ENCODE data around the gene FFAR4. TPM values are rescaled to one million over a fixed set of nuclear protein-coding genes. Genes with fewer than 3 reads are reported as not detected.

FFAR4 gene
- total RNA-seq, 2 experiments from 2014 or later, result not detected

DNA sequence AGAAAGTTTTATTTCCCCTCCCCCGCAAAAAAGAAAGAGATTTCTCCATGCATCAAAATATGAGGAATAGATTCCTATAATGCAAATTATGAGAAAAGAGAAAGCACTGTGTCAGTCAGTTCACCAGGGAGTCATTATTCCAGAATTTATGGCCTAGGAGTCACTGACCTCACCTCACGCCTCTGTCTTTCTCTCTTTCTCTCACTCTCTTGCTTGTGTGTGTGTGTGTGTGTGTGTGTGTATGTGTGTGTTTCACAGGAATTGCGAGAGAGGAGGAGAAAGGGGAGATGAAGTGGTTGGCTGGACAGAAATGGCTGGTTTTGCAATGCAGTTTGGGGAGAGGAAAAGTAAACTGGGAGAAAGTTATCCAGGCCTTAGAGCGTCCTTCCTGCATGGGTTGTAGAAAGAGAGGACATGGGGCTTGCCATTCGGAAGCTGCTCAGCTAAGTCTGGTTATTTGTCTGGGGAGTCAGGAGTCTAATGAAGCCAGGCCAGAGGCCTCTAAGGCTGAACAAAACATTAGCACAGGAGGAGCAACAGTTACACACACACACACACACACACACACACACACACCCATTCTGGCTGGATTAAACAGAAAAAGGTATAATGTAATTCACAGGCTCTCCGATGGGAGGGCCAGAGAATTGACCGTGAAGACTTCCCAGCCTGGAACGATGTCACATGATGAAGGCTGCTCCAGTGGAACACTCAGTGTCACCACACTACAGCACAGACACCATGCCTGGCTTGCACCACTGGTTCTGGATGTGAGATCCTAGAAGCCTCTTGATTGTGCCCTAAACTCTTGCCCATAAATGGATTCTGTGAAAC lies 12.8 kb upstream of the FFAR4 start:
- peaks cover 6% of the 10 kb centered on the region for H3K27me3 Mint-ChIP-seq (ENCODE audit: low read depth)
- CTCF ChIA-PET, result interaction anchor here (0.6 to 1.8 kb wide), 8 partner anchors 10 to 367 kb away, joined by 3 to 5 read pairs (median 4); no protein-coding TSS in a partner anchor

DNA sequence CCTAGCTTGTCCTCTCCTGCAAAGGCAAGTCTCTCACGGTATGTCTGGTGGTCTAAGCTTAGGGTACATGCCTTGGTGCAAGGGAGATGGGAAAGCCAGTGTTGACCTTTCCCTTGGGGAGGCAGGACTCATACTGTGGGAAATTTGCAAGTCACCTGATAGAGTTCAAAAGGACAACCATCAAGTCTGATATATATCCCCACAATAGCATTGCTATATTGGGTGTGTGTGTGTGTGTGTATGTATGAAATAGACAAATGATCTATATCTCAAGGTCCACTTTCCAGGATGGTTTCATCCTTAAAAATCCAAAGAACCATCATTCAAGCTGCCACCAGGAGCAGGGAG lies 12.2 kb upstream of the FFAR4 start:
- Mint-ChIP-seq H3K9me3 (no peaks in the 10 kb centered on the region), H3K4me3 (no peak overlapping the region), H3K27me3 (ENCODE audit: low read depth) (peaks cover 7% of the 10 kb centered on the region), H3K4me1 (ENCODE audit: low read depth) (no peaks in the 10 kb centered on the region), H3K36me3 (ENCODE audit: low read depth) (no peaks in the 10 kb centered on the region), H3K27ac (no peak overlapping the region)
- intact Hi-C loops (cut with micrococcal nuclease), result loop anchor here (1.0 kb wide), 2 partner anchors 126 to 305 kb away; no protein-coding TSS in a partner anchor
- no peak for DNase-seq
- CTCF ChIA-PET, result interaction anchor here (0.6 to 1.8 kb wide), 12 partner anchors 9 to 887 kb away, joined by 3 to 5 read pairs (median 4); no protein-coding TSS in a partner anchor

More for the DNA sequence above, 12.8 kb upstream of the FFAR4 start:
- Mint-ChIP-seq H3K27ac (no peak overlapping the region), H3K9me3 (no peaks in the 10 kb centered on the region), H3K4me3 (no peak overlapping the region), H3K4me1 (ENCODE audit: low read depth) (no peaks in the 10 kb centered on the region), H3K36me3 (ENCODE audit: low read depth) (no peaks in the 10 kb centered on the region)
- intact Hi-C loops (cut with micrococcal nuclease), result loop anchor here (1.0 kb wide), 2 partner anchors 127 to 306 kb away; no protein-coding TSS in a partner anchor
- no peak for DNase-seq

DNA sequence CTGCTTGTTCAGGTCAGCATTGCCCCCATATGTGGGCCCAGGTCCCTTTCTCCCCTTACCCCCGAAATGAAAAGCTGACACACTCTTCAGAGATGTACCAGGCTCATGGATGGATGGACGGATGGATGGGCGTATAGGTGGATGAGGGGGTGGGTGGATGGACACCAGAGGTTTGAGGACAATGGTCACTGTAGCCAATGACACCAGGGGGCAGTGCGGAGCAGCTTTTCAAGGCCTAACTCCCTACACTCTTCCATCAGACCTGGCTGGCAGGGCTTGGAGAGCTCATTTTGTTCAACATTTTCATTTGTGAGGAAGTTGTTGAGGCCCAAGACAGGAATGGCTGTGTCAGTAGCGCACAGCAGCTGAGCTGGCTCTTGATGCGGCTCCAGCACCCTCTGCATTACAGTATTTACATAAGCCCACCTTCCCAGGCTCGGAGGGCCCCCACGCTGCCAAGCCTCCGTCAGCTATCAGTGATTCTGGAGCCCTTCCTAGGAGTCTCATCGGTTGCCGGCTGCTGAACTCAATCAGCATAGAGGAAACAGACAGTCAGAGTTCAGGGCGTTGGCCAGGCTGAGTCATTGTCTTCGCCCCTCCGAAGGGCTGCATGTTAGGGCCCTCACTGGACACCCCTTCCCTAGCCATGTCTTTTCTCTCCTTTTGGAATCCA lies 11.6 kb upstream of the FFAR4 start:
- DNase-seq, result peak; percentile 64
- H3K4me1 Mint-ChIP-seq (ENCODE audit: low read depth), result no peaks in the 10 kb centered on the region
- CTCF ChIA-PET, result interaction anchor here (0.6 to 1.8 kb wide), 15 partner anchors 9 to 886 kb away, joined by 3 to 5 read pairs (median 3); no protein-coding TSS in a partner anchor

DNA sequence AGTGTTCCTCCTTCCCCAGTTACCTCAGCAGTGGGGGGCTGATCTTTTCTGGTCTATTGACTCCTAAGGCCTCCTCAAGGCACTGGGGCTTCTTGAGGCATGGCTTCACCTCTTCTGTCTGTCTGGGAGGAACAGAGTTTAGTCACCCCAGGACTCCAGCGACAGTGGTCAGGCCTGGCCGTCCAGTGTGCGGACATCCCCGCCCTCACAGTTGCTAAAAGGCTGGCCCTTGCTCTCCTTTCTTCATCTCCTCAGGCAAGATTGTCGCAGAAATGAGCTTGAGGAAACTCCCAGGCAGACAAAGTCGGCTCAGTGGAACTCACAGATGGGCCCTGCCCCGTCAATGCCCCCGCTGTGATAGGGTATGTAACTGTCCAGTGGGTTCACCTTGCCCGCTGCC lies 7.0 kb upstream of the FFAR4 start:
- Mint-ChIP-seq H3K9me3 (no peaks in the 10 kb centered on the region), H3K4me3 (no peak overlapping the region), H3K27ac (no peak overlapping the region), H3K4me1 (ENCODE audit: low read depth) (no peaks in the 10 kb centered on the region), H3K36me3 (ENCODE audit: low read depth) (no peaks in the 10 kb centered on the region), H3K27me3 (ENCODE audit: low read depth) (peaks cover 10% of the 10 kb centered on the region)
- intact Hi-C loops (cut with micrococcal nuclease), result no loop called here
- DNase-seq, result no peak
- CTCF ChIA-PET, result no interaction called here

More for the DNA sequence above, 11.6 kb upstream of the FFAR4 start:
- Mint-ChIP-seq H3K4me3 (no peak overlapping the region), H3K27me3 (ENCODE audit: low read depth) (peaks cover 10% of the 10 kb centered on the region), H3K9me3 (no peaks in the 10 kb centered on the region), H3K27ac (no peak overlapping the region), H3K36me3 (ENCODE audit: low read depth) (no peaks in the 10 kb centered on the region)
- intact Hi-C loops (cut with micrococcal nuclease), result loop anchor here (1.0 kb wide), 3 partner anchors 125 to 304 kb away; no protein-coding TSS in a partner anchor

DNA sequence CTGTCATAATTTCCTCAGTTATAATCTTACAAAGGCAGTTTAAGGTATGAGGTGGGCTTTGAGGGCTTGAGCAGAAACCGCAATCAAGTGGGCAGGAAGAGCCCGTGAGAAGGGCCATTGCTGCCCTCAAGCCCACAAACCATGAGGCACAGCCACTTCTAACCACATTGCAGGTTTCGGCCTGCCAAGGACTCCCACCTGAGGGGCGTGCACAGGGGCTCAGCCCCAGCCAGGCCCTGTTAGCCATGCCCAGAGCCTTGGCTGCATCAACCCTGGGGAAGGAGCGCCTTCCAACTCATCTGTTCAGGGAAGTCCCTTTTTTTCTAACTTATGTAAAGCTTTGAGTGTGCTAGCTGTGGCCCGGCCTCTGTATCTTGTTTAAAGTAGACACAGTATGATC lies 5.9 kb upstream of the FFAR4 start:
- CTCF ChIA-PET, result interaction anchor here (0.6 kb wide), 1 partner anchor 267 kb away, joined by 3 read pairs; no protein-coding TSS in a partner anchor
- intact Hi-C loops (cut with micrococcal nuclease), result no loop called here
- no peaks in the 10 kb centered on the region for H3K36me3 Mint-ChIP-seq (ENCODE audit: low read depth)
- H3K4me3 Mint-ChIP-seq, result no peak overlapping the region
- DNase-seq, result no peak
- peaks cover 16% of the 10 kb centered on the region for H3K27me3 Mint-ChIP-seq (ENCODE audit: low read depth)
- H3K27ac Mint-ChIP-seq, result no peak overlapping the region
- H3K4me1 Mint-ChIP-seq (ENCODE audit: low read depth), result no peaks in the 10 kb centered on the region
- no peaks in the 10 kb centered on the region for H3K9me3 Mint-ChIP-seq

DNA sequence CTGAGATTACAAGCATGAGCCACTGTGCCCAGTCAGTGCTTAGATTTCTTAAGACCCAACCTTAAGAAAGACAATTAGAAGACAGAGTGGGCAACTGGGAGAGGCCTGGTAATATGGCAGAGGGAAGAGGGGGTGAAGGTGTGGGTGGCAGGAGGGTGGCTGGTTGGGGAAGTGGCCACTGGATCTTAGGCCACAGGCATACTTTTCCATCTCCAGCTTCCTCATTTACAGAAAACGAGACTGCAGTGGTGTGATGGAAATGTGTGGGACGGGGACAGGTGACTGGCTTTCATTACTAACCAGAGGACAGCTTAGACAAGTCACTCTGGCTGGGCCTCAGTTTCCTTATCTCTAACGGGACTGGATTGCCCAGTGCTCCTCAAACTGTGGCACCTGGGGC lies 1.0 kb upstream of the FFAR4 start:
- intact Hi-C loops (cut with micrococcal nuclease), result no loop called here
- Mint-ChIP-seq H3K36me3 (ENCODE audit: low read depth) (no peaks in the 10 kb centered on the region), H3K27ac (no peak overlapping the region), H3K27me3 (ENCODE audit: low read depth) (peaks cover 40% of the 10 kb centered on the region), H3K4me1 (ENCODE audit: low read depth) (peaks cover 5% of the 10 kb centered on the region), H3K9me3 (no peaks in the 10 kb centered on the region), H3K4me3 (no peak overlapping the region)
- CTCF ChIA-PET, result no interaction called here
- DNase-seq, result no peak

DNA sequence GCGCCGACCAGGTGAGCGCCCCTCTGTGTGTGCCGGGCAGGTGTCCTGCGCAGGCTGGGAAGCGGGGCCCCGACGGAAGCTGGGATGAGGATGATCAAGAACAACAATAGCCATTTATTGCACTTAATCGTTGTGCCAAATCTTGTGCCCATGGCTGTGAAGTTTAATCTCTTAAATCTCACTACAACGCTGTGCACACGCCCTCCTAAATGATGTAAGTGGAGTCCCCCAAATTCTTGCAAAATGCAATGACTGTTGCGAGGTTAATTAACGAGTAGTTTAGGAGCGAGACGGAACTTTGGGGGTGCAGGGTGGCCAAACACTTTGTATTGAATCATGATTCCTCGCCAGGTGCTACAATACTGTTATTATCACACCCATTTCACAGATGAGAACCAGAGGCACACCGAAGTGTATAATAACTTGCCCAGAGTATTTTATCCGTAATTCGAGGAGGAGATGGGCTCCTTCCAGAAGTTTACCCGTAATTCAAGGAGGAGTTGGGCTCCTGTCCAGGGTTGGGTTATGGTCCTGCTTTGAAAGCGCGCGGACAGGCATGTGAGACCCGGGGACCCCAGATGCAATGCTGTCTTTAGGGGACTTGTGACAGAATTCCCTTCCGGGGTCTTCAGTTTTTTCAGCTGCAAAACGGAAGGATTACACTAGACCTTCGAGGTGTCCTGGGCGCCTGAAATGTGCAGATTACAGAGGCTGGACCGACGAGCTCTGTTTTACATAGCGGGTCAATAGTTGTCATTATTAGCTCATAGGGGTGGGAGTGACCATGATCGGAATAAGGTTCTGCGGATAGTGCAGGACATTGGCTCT lies 1.0 kb downstream of the FFAR4 start:
- intact Hi-C loops (cut with micrococcal nuclease), result no loop called here
- DNase-seq, result no peak
- Mint-ChIP-seq H3K4me1 (ENCODE audit: low read depth) (peaks cover 5% of the 10 kb centered on the region), H3K27ac (no peak overlapping the region), H3K9me3 (no peaks in the 10 kb centered on the region), H3K27me3 (ENCODE audit: low read depth) (peaks cover 47% of the 10 kb centered on the region), H3K4me3 (no peak overlapping the region), H3K36me3 (ENCODE audit: low read depth) (no peaks in the 10 kb centered on the region)
- CTCF ChIA-PET, result no interaction called here

DNA sequence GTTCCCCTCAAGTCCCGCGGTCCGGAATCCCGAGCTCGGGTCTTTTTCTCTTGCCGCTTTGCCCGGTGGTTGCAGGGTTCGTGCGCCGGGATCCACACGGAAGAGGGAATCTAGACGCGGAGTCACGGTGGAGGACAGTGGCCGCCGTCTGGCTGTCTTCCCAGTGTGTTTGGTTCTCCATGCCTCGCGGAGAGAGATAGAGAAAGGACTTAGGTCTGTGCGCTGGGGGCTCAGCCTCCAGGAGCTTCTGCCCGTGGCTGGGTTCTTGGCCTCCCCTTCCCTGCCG lies 1.6 kb downstream of the FFAR4 start:
- intact Hi-C loops (cut with micrococcal nuclease), result no loop called here
- no peak for DNase-seq
- CTCF ChIA-PET, result no interaction called here
- Mint-ChIP-seq H3K27ac (no peak overlapping the region), H3K4me3 (no peak overlapping the region), H3K36me3 (ENCODE audit: low read depth) (no peaks in the 10 kb centered on the region), H3K4me1 (ENCODE audit: low read depth) (peaks cover 6% of the 10 kb centered on the region), H3K27me3 (ENCODE audit: low read depth) (peaks cover 47% of the 10 kb centered on the region), H3K9me3 (no peaks in the 10 kb centered on the region)

DNA sequence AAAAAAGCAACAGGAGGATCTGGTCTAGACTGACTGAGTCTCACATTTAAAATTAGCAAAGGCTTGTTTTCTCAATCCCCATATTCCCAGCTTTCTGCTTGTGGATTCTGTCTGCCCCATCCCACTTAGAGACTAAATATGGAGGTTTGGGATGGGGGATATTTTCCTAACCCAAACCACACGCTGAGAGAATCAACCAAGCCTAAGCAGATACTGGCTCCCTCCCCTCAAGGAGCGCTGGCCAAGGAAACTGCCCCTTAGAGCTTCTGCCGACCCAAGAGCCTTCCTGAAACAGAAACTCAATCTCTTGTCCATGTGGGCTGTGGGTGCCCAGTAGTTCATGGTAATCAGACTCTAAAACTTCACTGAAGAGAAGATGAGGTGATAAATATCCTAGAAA lies 3.9 kb downstream of the FFAR4 start:
- Mint-ChIP-seq H3K27ac (no peak overlapping the region), H3K9me3 (no peaks in the 10 kb centered on the region), H3K4me3 (no peak overlapping the region), H3K4me1 (ENCODE audit: low read depth) (peaks cover 11% of the 10 kb centered on the region), H3K27me3 (ENCODE audit: low read depth) (peaks cover 40% of the 10 kb centered on the region), H3K36me3 (ENCODE audit: low read depth) (no peaks in the 10 kb centered on the region)
- CTCF ChIA-PET, result no interaction called here
- no peak for DNase-seq
- intact Hi-C loops (cut with micrococcal nuclease), result no loop called here

DNA sequence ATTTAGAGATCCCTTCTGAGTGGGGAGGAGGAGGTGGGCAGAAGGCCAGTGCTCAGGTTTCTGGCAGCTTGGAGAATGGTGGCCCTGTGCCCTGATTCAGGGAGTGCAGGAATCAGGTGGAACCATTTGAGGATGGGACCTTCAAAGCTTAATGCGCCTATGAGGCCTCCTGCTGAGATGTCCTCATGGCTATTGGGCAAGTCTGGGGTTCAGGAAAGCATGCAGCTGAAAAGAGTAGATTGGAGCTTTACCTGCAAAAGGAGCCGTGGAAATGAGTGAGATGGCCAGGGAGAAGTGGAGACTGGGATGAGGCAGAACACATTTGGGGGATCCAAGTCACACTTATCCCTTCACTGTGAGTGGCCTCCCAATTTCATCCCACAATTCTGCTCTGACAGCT lies 6.1 kb downstream of the FFAR4 start:
- intact Hi-C loops (cut with micrococcal nuclease), result no loop called here
- peaks cover 25% of the 10 kb centered on the region for H3K27me3 Mint-ChIP-seq (ENCODE audit: low read depth)
- H3K36me3 Mint-ChIP-seq (ENCODE audit: low read depth), result no peaks in the 10 kb centered on the region
- no peak for DNase-seq
- peaks cover 6% of the 10 kb centered on the region for H3K4me1 Mint-ChIP-seq (ENCODE audit: low read depth)
- no peak overlapping the region for H3K4me3 Mint-ChIP-seq
- CTCF ChIA-PET, result no interaction called here
- no peak overlapping the region for H3K27ac Mint-ChIP-seq
- H3K9me3 Mint-ChIP-seq, result no peaks in the 10 kb centered on the region

DNA sequence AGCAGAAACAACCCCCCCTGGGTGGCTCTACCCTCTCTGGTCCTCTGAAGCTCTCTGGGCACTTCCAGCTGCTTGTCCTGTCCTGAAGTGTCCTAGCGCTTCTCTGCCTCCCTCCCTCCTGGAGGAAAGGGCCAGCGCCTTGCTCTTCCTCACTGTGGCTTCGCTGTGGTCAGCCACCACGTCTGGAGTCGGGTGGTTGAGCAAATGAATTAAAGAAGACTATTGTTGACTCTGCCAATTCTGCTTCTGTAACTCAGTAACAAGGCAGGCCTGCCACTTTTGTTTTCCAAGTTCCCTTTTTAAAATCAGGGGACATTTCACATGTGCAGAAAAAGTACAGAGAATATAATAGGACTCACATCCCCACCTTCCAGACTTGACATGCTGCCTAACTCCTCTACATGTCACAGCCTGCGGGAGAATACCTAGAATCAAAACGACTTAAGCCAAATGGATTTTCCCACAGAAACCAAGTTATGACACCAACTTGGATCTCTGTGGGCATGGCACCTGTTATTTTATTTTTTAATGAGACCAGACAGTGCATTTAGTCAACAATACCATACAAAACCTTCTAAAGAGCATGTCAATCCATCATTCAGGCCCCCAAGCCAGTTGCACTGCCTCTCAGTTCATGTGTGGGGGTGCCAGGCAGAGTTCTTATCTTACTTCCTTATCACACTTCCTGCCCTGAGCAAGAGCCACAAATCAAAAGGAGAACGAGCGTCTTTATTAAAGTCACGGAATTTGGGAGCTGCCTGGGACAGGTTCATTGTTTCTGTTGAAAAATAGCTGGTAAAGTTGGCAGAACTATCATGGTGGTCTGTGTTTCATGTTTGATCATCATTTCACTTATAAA lies 6.8 kb downstream of the FFAR4 start:
- no peak overlapping the region for H3K27ac Mint-ChIP-seq
- peaks cover 18% of the 10 kb centered on the region for H3K27me3 Mint-ChIP-seq (ENCODE audit: low read depth)
- H3K4me1 Mint-ChIP-seq (ENCODE audit: low read depth), result peaks cover 6% of the 10 kb centered on the region
- H3K36me3 Mint-ChIP-seq (ENCODE audit: low read depth), result no peaks in the 10 kb centered on the region
- intact Hi-C loops (cut with micrococcal nuclease), result no loop called here
- H3K4me3 Mint-ChIP-seq, result no peak overlapping the region
- H3K9me3 Mint-ChIP-seq, result no peaks in the 10 kb centered on the region
- no peak for DNase-seq
- CTCF ChIA-PET, result no interaction called here

DNA sequence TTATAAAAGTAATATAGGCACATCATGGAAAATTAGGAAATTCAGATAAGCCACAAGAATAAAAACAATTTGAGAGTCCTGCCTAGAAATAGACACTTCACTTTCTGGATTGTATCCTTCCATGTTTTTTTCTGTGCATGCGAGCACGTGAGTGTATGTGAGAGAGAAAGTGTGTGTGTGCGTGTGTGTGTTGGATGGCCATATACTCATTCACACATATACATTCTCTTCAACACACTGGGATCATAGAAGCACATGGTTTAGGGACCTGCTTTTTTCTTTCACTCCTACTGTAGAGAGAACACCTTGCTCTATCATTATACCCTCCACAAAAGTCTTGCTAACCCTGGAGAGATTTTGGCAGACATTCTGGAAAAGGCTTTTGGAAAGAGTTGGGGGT lies 7.5 kb downstream of the FFAR4 start:
- Mint-ChIP-seq H3K4me3 (no peak overlapping the region), H3K36me3 (ENCODE audit: low read depth) (no peaks in the 10 kb centered on the region), H3K27me3 (ENCODE audit: low read depth) (peaks cover 16% of the 10 kb centered on the region), H3K4me1 (ENCODE audit: low read depth) (peaks cover 6% of the 10 kb centered on the region), H3K9me3 (no peaks in the 10 kb centered on the region), H3K27ac (no peak overlapping the region)
- no peak for DNase-seq
- CTCF ChIA-PET, result no interaction called here
- intact Hi-C loops (cut with micrococcal nuclease), result no loop called here
